ENCODE results near the gene SLC10A7. TPM values are rescaled to one million over a fixed set of nuclear protein-coding genes. Genes with fewer than 3 reads are reported as not detected.

SLC10A7 gene
- total RNA-seq, 1 experiment from 2014 or later = 3.9 TPM

DNA sequence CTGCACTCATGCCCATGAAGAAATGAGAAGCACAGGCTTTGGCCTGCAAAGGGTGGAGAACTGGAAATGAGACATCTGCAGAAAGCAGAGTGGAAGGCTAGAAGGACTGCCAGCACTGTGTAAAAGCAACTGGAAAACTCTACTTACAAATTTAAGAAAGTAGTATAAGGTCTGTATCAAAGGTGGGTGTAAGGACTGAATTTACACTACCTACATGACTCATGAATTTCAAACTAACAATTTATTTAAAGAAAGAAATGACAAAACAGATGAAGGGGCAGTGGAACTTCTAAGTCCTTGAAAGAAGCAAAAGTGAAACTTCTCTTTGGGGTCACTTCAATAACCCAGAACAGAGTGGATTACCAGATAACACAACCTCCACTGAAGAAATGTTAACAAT lies 71.2 kb downstream of the SLC10A7 start:
- Mint-ChIP-seq H3K9me3 (peaks cover 3 to 5% of the 10 kb centered on the region in 2 experiments; a peak in 2 of 5 replicates), H3K4me3 (no peak overlapping the region), H3K36me3 (ENCODE audit: insufficient read depth in 1 of 3, low read depth in 3 of 3) (peaks cover 0 to 7% (median 2%) of the 10 kb centered on the region in 3 experiments; a peak in 3 of 7 replicates), H3K4me1 (no peaks in the 10 kb centered on the region), H3K27ac (no peak overlapping the region), H3K27me3 (ENCODE audit: low read depth) (no peaks in the 10 kb centered on the region)
- H3T11ph ChIP-seq (ENCODE audit: low read length) = no peak overlapping the region
- H3K56ac ChIP-seq (ENCODE audit: insufficient read length, low read depth, low read length) = no peak overlapping the region
- no peaks in the 10 kb centered on the region for H3K23me2 ChIP-seq (ENCODE audit: insufficient read length, low read depth, low read length, poor library complexity, severe bottlenecking)
- no peak for DNase-seq
- no peaks in the 10 kb centered on the region for H3K4me1 ChIP-seq (ENCODE audit: insufficient read depth, low read length)
- H3K14ac ChIP-seq (ENCODE audit: insufficient read depth, low read length) = no peak overlapping the region
- no peak overlapping the region for H3K4ac ChIP-seq (ENCODE audit: low read depth, low read length)
- H2BK5ac ChIP-seq (ENCODE audit: insufficient read length, low read length) = no peak overlapping the region
- no peak overlapping the region for H4K8ac ChIP-seq (replicated peaks; ENCODE audit: insufficient read length, low read depth, low read length)
- H3K18ac ChIP-seq (ENCODE audit: insufficient read length, low read depth, low read length) = no peak overlapping the region
- no peaks in the 10 kb centered on the region for H3K9me3 ChIP-seq (ENCODE audit: control insufficient read depth, low read depth, low read length)
- H3K79me1 ChIP-seq (ENCODE audit: insufficient read depth, low read depth, low read length, poor library complexity, severe bottlenecking) = no peaks in the 10 kb centered on the region
- H3K79me2 ChIP-seq (ENCODE audit: insufficient read depth, low read length) = no peaks in the 10 kb centered on the region
- H2AFZ ChIP-seq (ENCODE audit: low read length) = no peak overlapping the region
- no peak overlapping the region for H2BK12ac ChIP-seq (ENCODE audit: insufficient read length, low read depth, low read length)
- no peaks in the 10 kb centered on the region for H3K27me3 ChIP-seq (ENCODE audit: insufficient read depth, low read length)
- no peak overlapping the region for H4K91ac ChIP-seq (ENCODE audit: insufficient read length, low read depth, low read length)
- no peak overlapping the region for H3K23ac ChIP-seq (ENCODE audit: insufficient read length, low read depth, low read length)
- no peak overlapping the region for H3K27ac ChIP-seq (ENCODE audit: insufficient read length, low read depth, low read length)
- H2BK120ac ChIP-seq (ENCODE audit: low read depth, low read length, poor library complexity, severe bottlenecking) = no peak overlapping the region
- no peak overlapping the region for H3K4me2 ChIP-seq (ENCODE audit: insufficient read depth, insufficient read length, low read length)
- no peak overlapping the region for H2AK5ac ChIP-seq (ENCODE audit: insufficient read length, low read length)
- TF ChIP-seq, protein P1, sequence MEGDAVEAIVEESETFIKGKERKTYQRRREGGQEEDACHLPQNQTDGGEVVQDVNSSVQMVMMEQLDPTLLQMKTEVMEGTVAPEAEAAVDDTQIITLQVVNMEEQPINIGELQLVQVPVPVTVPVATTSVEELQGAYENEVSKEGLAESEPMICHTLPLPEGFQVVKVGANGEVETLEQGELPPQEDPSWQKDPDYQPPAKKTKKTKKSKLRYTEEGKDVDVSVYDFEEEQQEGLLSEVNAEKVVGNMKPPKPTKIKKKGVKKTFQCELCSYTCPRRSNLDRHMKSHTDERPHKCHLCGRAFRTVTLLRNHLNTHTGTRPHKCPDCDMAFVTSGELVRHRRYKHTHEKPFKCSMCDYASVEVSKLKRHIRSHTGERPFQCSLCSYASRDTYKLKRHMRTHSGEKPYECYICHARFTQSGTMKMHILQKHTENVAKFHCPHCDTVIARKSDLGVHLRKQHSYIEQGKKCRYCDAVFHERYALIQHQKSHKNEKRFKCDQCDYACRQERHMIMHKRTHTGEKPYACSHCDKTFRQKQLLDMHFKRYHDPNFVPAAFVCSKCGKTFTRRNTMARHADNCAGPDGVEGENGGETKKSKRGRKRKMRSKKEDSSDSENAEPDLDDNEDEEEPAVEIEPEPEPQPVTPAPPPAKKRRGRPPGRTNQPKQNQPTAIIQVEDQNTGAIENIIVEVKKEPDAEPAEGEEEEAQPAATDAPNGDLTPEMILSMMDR (conservative IDR thresholded peaks at IDR 0.05) = no peak
- H4K5ac ChIP-seq (ENCODE audit: insufficient read length, low read depth, low read length) = no peak overlapping the region
- H4K20me1 ChIP-seq (ENCODE audit: control insufficient read depth, insufficient read depth, insufficient read length) = no peaks in the 10 kb centered on the region
- H2BK15ac ChIP-seq (ENCODE audit: low read depth, low read length) = no peak overlapping the region
- H3K9ac ChIP-seq (ENCODE audit: extremely low read depth, insufficient read length, low read length) = no peak overlapping the region
- no peak overlapping the region for H2BK20ac ChIP-seq (ENCODE audit: low read depth, low read length, poor library complexity, severe bottlenecking)
